A673 (cell line): ENCODE data around the gene OPRL1.

Experiments
- EZH2 ChIP-seq: fragments of 200-600 bp; sonication (generic); IDR thresholded peaks from 2 replicates; pipeline ENCODE4 v1.6.1; 2017; ENCODE audit warnings: borderline replicate concordance, low read depth, mild to moderate bottlenecking, mixed read lengths, antibody characterized with exemption, low read length; ENCODE audit not compliant: poor library complexity, severe bottlenecking
- TF ChIP-seq, protein P1 (sequence below): fragments of 300-800, 200-600 bp; sonication (generic); conservative IDR thresholded peaks from 2 replicates; pipeline ENCODE4 v1.5.1; 2017; ENCODE audit warnings: low read depth, mild to moderate bottlenecking, antibody characterized with exemption, low read length, moderate library complexity, mixed read lengths

DNA sequence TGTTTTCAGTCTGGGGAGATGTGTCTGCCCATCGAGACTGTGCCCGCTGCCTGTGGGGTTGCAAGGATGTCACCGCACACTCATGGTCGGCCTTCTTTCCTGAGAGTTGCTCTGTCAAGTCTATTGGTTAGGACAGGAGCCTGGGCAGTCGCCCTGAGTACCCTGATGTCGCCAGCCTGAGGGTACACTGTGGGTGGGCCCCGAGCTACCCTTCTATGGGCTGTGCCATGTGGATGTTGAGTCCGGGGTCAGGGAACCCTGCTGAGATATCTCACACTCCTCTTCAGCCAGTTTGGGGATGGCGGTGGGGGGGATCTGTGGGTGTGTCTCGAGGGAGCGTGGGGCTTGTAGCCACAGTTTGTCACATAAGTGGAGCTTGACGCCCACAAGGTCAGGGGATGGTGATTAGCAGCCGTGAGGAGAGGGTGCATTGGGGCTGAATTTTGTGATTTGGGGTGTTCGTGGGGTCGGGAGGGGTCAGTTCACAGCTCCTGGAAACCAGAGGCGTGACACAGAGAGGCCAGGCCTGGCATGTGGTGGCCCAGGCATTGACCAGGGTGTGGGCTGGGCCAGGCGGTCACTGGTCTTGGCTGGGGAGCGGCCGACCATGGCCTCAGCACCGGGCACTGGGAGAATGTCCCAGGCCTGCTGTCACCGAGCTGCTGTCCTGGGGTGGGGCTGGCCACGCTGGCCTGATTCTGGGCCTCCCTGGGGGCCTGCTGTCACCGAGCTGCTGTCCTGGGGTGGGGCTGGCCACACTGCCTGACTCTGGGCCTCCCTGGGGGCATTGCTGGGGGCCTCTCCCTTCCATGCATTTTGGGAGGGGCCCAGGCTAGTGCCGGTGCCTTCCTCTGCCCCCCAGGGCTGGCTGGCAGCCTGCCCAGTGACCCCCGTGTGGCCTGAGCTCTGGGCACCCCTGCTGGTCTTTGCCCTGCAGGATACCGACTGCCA, 29.1 kb downstream of the OPRL1 start:
- TF ChIP-seq, protein P1, sequence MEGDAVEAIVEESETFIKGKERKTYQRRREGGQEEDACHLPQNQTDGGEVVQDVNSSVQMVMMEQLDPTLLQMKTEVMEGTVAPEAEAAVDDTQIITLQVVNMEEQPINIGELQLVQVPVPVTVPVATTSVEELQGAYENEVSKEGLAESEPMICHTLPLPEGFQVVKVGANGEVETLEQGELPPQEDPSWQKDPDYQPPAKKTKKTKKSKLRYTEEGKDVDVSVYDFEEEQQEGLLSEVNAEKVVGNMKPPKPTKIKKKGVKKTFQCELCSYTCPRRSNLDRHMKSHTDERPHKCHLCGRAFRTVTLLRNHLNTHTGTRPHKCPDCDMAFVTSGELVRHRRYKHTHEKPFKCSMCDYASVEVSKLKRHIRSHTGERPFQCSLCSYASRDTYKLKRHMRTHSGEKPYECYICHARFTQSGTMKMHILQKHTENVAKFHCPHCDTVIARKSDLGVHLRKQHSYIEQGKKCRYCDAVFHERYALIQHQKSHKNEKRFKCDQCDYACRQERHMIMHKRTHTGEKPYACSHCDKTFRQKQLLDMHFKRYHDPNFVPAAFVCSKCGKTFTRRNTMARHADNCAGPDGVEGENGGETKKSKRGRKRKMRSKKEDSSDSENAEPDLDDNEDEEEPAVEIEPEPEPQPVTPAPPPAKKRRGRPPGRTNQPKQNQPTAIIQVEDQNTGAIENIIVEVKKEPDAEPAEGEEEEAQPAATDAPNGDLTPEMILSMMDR = no peak
- TF ChIP-seq EZH2 = no peak
